ENCODE measurements around the gene STAT5A. TPM values are rescaled to one million over a fixed set of nuclear protein-coding genes. Genes with fewer than 3 reads are reported as not detected.

Gene STAT5A
- polyA plus RNA-seq, 1 donor (not counting 4 experiments of a cell fraction or from before 2014, with no cell fraction given), result 0.51 TPM

DNA sequence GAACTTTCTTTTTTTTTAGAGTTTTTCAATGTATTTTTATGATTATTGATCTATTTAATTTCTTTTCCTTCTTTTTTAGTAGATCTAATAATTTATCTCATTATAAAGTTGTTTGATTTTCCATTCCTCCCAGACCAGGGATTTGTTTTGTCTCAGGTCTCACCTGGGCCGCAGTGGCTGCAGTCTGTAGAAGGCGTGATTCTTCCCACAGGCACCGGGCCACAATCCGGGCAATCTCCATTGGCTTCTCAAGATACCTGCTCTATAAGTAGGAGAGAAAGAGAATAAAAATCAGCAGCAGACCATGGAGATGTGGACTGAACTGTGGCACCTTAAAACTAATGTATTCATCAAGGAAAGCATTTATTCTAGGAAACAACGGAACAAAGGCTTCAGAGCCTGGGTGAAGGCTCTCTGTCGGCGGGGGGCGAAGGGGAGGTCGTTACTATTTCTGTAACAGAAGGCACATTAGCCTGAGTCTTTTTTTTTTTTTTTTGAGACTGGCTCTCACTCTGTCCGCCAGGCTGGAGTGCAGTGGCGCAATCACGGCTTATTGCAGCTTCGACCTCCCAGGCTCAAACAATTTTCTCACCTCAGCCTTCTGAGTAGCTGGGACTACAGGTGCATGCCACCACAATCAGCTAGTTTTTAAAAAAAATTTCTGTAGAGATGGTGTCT, 57.2 kb downstream of the STAT5A start:
- Histone ChIP-seq H3K9me1 (ENCODE audit: control insufficient read depth, extremely low read depth, insufficient read depth, low read length) (peaks cover 2% of the 10 kb centered on the region), H2AFZ (ENCODE audit: control insufficient read depth, low read length) (no peak overlapping the region), H3K9ac (ENCODE audit: control insufficient read depth, extremely low read depth, insufficient read depth, low read length) (no peak overlapping the region), H3K36me3 (ENCODE audit: control insufficient read depth in 2 of 2, extremely low read depth in 1 of 2, insufficient read depth in 2 of 2, low read length in 2 of 2) (peaks cover 22 to 29% of the 10 kb centered on the region in 2 experiments), H3K4me1 (ENCODE audit: control insufficient read depth, extremely low read depth, insufficient read depth, low read length) (peaks cover 26% of the 10 kb centered on the region), H4K20me1 (ENCODE audit: control insufficient read depth, extremely low read depth, insufficient read depth, low read length) (no peaks in the 10 kb centered on the region), H3K4me3 (ENCODE audit: control insufficient read depth in 2 of 3, extremely low read depth in 1 of 3, insufficient read depth in 2 of 3, low read depth in 1 of 3, low read length in 3 of 3) (no peak overlapping the region), H3K9me3 (ENCODE audit: control insufficient read depth, low read depth, low read length) (no peaks in the 10 kb centered on the region), H3K27me3 (ENCODE audit: control insufficient read depth, extremely low read depth, insufficient read depth, low read length) (no peaks in the 10 kb centered on the region), H3K27ac (ENCODE audit: control insufficient read depth, insufficient read depth, low read length) (no peak overlapping the region), H3K79me2 (ENCODE audit: control insufficient read depth, insufficient read depth, low read length) (peaks cover 10% of the 10 kb centered on the region), H3K4me2 (ENCODE audit: control insufficient read depth, extremely low read depth, insufficient read depth, low read depth, low read length) (no peak overlapping the region)
- TF ChIP-seq, protein P1, sequence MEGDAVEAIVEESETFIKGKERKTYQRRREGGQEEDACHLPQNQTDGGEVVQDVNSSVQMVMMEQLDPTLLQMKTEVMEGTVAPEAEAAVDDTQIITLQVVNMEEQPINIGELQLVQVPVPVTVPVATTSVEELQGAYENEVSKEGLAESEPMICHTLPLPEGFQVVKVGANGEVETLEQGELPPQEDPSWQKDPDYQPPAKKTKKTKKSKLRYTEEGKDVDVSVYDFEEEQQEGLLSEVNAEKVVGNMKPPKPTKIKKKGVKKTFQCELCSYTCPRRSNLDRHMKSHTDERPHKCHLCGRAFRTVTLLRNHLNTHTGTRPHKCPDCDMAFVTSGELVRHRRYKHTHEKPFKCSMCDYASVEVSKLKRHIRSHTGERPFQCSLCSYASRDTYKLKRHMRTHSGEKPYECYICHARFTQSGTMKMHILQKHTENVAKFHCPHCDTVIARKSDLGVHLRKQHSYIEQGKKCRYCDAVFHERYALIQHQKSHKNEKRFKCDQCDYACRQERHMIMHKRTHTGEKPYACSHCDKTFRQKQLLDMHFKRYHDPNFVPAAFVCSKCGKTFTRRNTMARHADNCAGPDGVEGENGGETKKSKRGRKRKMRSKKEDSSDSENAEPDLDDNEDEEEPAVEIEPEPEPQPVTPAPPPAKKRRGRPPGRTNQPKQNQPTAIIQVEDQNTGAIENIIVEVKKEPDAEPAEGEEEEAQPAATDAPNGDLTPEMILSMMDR (optimal IDR thresholded peaks at IDR 0.05 in 1 of 3, IDR thresholded peaks at IDR 0.05 in 1 of 3, conservative IDR thresholded peaks at IDR 0.05 in 1 of 3; ENCODE audit: extremely low read depth in 1 of 3, insufficient read depth in 2 of 3, low read length in 3 of 3), result no peak
- no peak for TF ChIP-seq EZH2 (IDR thresholded peaks at IDR 0.05; ENCODE audit: low read length)
- dilution Hi-C loops (cut with MboI; ENCODE audit: extremely low pct_ligation_motif_present, low sequenced_read_pairs), result no loop called here
- no peak for DNase-seq (ENCODE audit: low read depth, low spot score)
- FAIRE-seq, result no peak

DNA sequence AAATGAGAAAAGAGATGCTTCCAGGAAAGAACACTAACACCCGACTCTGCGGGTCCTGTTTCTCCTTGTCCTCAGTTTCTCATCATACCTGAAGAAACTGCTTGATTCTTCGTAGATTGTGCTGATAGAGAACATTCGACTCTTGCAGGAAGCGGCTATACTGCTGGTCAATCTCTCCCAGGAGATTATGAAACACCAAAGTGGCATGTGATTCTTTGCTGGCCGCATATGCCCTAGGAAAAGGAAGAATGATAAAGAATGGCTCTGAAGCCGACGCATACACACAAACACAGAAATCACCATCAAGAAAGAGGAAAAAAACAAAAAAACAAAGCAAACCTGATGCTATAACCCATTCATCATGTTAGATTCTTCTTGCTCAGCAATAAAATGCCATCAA, 58.2 kb downstream of the STAT5A start:
- FAIRE-seq, result no peak
- Histone ChIP-seq H3K36me3 (ENCODE audit: control insufficient read depth in 2 of 2, extremely low read depth in 1 of 2, insufficient read depth in 2 of 2, low read length in 2 of 2) (peaks cover 22 to 29% of the 10 kb centered on the region in 2 experiments), H3K27me3 (ENCODE audit: control insufficient read depth, extremely low read depth, insufficient read depth, low read length) (no peaks in the 10 kb centered on the region), H3K9ac (ENCODE audit: control insufficient read depth, extremely low read depth, insufficient read depth, low read length) (no peak overlapping the region), H3K27ac (ENCODE audit: control insufficient read depth, insufficient read depth, low read length) (no peak overlapping the region), H3K4me3 (ENCODE audit: control insufficient read depth in 2 of 3, extremely low read depth in 1 of 3, insufficient read depth in 2 of 3, low read depth in 1 of 3, low read length in 3 of 3) (no peak overlapping the region), H3K4me2 (ENCODE audit: control insufficient read depth, extremely low read depth, insufficient read depth, low read depth, low read length) (no peak overlapping the region), H4K20me1 (ENCODE audit: control insufficient read depth, extremely low read depth, insufficient read depth, low read length) (no peaks in the 10 kb centered on the region), H3K9me1 (ENCODE audit: control insufficient read depth, extremely low read depth, insufficient read depth, low read length) (peaks cover 2% of the 10 kb centered on the region), H3K4me1 (ENCODE audit: control insufficient read depth, extremely low read depth, insufficient read depth, low read length) (peaks cover 26% of the 10 kb centered on the region), H2AFZ (ENCODE audit: control insufficient read depth, low read length) (no peak overlapping the region), H3K79me2 (ENCODE audit: control insufficient read depth, insufficient read depth, low read length) (peaks cover 15% of the 10 kb centered on the region), H3K9me3 (ENCODE audit: control insufficient read depth, low read depth, low read length) (no peaks in the 10 kb centered on the region)
- no peak for DNase-seq (ENCODE audit: low read depth, low spot score)
- dilution Hi-C loops (cut with MboI; ENCODE audit: extremely low pct_ligation_motif_present, low sequenced_read_pairs), result no loop called here
- no peak for TF ChIP-seq EZH2 (IDR thresholded peaks at IDR 0.05; ENCODE audit: low read length)
- TF ChIP-seq, protein P1 (optimal IDR thresholded peaks at IDR 0.05 in 1 of 3, IDR thresholded peaks at IDR 0.05 in 1 of 3, conservative IDR thresholded peaks at IDR 0.05 in 1 of 3; ENCODE audit: extremely low read depth in 1 of 3, insufficient read depth in 2 of 3, low read length in 3 of 3), result no peak
